ENCODE measurements around the gene SAMD3. TPM values are rescaled to one million over a fixed set of nuclear protein-coding genes. Genes with fewer than 3 reads are reported as not detected.
"Not testable (repeated sequence)": the region's sequence is repeated elsewhere in the genome, so short reads cannot be mapped to it uniquely, and the experiment has no call there.

Gene SAMD3
- total RNA-seq, 1 donor from 2014 or later: 0.30 TPM

DNA sequence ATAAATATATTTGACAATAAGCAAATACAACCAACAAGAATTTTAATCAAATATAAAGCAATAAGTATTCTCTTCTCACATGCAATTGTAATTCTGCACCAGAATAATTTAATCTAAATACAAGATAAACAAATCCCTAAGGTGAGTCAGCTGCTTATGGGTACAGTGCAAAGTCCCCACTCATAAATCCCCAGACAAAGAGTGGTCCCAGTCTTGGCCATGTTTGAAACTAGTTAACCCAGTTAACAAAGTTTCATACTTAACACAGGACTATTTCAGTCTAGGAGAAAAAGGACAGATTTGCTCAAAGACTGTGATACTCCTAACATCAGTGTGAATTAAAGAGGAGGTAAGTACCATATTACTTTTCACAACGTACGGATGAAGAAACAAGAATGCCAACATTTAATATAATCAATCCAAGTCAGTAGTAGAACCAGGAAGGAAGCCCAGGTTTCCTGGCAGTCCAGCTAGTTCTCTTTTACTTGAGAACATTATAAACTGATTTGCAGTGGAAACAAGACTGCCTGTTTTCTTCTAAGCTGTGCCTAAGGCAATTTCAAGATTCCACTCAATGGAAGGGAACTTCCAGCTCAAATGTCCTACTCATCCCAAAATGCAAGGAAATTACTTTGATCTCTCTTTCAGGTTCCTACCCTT is 10.4 kb downstream of the SAMD3 start:
- ATAC-seq (no peak), DNase-seq (ENCODE audit: low spot score) (no peak)

DNA sequence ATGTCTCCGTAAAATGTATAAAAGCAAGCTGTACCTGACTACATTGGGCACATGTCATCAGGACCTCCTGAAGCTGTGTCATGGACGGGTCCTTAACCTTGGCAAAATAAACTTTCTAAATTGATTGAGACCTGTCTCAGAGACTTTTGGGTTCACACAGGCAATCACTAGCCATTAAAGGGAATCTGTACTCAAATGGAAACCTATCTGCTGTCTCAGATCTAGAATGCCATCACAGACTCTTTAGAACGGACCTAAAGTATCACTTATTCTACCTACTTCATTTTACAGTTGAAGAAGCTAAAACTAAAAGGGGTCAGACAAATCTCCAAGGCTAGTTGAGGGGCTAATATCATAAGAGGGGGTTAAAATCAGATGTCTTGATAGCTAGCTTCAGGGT is 11.1 kb downstream of the SAMD3 start:
- DNase-seq (ENCODE audit: low spot score): no peak
- no peak for ATAC-seq

DNA sequence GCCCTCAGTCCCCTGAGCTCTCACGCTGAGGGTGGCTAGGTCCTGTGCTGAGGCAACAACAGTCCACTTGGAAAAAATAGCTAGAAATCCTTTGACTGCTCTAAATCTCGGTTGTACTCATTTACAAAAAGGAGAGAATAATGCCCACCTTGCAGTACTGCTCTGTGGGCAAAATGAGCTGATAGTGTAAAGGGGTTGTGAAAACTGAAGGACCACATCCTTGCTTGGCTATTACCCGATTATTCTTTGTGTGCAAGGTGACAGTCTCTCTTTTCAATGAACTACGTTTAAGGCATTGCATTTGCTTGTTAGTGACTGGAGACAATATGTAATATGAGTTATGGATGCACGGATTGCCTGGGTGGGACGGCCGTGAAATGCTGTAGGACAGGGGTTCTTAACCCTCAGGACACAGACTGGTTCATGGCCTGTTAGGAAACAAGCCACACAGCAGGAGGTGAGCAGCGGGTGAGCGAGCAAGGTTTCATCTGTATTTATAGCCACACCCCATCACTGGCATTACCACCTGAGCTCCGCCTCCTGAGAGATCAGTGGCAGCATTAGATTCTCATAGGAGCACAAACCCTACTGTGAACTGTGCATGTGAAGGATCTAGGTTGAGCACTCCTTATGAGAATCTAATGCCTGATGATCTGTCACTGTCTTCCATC is 14.6 kb downstream of the SAMD3 start:
- DNase-seq (ENCODE audit: low spot score): no peak
- no peak for ATAC-seq

DNA sequence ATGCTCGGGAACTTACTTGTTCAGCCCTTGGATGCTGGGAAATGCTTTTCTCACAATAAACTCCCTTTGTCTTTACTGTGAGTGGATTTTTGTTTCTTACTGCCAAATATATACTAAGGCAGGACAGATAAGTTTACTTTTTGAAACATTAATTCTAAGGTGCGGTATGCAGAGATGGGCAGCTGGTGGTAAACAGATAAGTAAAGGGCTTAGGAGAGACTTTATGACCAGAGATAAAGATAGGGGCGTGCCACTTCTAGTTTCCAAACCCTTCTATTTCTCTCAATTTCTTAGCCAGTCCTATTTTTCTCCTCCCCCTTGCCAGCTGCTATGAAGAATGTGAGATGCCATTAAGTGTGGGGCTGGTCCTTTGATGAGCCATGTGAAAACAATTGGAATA is 16.3 kb downstream of the SAMD3 start:
- DNase-seq (ENCODE audit: low spot score): no peak
- ATAC-seq: no peak

DNA sequence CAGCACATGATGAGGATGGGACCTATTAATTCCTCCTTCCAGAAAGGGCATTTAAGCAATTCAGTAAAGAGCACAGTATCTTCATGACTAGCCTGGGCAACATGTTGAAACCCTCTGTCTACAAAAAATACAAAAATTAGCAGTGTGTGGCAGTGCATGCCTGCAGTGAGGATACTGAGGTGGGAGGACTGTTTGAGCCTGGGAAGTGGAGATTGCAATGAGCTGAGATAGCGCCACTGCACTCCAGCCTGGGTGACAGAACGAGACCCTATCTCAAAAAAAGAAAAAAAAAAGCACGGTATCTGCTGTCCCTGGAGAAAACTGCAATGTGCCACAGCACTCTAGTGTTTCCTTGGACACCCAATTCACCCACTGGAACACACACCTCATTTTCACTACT is 18.4 kb downstream of the SAMD3 start:
- ATAC-seq (no peak), DNase-seq (ENCODE audit: low spot score) (no peak)

DNA sequence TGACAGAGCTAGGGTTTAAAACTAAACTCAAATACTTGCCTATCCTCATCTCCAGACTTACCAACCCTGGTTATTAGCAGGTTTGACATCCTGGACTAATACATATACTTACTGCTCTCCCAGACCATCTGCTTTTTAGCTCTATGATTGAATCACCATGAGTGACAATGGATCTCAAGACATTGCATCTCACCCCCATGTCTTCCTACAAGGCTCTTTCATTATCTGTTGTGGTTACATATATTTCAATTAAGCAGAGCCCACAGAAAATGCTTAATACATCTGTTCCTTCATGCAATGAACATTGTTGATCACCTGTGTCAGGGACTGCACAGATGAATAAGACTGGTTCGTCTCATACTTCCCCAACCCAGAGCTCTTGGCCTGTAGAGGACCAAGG is 19.4 kb downstream of the SAMD3 start:
- DNase-seq (ENCODE audit: low spot score) (no peak), ATAC-seq (no peak)

DNA sequence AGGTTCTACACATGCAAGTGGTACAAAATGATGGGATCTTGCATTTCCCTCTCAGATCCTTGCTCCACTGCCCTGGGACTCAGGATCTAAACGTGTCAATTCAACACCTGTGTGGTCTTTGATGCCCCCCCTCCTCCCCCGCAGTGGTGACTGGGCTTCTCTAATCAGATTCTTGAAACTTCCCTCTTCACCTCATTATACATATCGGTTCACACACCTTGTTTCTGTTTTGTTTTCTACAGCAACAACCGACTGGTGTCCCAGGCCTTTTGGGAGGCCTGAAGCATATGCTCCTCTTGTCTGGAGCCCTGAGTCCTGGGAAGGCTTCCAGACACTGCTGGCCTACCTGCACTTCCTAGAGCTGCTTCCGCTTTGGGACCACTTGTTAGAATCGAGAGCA is 20.0 kb downstream of the SAMD3 start:
- DNase-seq (ENCODE audit: low spot score) (no peak), ATAC-seq (no peak)

DNA sequence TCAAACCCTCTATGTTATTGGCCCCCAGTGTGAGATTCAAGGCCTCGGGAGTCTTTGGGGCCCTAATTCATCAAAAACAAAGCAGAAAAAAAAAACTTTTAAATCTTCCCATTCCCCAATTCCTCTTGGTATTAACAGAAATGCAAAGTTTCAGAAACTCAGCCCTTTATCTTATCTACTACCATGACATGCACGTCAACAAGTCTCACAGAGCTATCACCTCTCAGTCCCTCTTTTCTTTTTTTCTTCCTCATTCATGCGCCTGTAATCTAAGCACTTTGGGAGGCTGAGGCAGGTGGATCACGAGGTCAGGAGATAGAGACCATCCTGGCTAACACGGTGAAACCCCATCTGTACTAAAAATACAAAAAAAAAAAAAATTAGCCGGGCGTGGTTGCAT is 22.7 kb downstream of the SAMD3 start:
- no peak for DNase-seq (ENCODE audit: low spot score)
- no peak for ATAC-seq

DNA sequence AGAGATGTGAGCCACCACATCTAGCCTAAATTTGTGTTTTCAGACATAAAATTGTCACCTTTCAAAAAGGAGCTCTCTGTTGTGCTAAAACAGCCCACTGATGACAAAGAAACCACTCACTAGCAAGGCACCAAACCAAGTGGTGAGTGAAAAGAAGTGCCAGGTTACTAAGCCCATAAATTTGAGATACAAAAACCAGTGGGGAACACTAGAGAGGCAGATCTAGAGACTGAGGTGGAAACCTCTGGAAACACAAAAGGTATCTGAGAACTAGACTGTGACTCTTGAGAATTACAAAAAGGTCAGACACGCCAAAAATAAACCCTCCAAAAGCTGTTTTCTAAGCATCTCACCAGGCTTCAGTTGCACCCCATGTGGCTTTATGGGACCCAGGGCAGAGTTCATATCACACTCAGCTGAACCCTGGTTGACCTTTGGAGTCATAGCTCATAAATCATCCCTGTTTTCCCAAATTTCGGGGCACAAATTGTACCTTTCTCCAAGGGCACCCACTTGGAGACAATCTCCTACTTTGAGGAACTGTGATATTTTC is 24.2 kb downstream of the SAMD3 start:
- ATAC-seq: no peak
- DNase-seq (ENCODE audit: low spot score): no peak

DNA sequence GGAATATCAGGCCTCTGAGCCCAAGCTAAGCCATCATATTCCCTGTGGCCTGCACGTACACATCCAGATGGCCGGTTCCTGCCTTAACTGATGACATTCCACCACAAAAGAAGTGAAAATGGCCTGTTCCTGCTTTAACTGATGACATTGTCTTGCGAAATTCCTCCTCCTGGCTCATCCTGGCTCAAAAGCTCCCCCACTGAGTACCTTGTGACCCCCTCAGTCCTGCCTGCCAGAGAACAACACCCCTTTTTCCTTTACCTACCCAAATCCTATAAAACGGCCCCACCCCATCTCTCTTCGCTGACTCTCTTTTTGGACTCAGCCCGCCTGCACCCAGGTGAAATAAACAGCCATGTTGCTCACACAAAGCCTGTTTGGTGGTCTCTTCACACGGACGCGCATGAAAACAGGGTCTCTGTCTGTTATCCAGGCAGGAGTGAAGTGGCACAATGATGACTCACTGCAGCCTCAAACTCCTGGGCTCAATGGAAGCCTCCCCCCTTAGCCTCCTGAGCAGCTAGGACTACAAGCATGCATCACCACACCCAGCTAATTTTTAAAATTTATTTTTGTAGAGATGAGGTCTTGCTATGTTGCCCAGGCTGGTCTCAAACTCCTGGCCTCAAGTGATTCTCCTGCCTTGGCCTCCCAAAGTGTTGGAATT is 24.8 kb downstream of the SAMD3 start:
- not testable (repeated sequence) for ATAC-seq; DNase-seq (ENCODE audit: low spot score)

DNA sequence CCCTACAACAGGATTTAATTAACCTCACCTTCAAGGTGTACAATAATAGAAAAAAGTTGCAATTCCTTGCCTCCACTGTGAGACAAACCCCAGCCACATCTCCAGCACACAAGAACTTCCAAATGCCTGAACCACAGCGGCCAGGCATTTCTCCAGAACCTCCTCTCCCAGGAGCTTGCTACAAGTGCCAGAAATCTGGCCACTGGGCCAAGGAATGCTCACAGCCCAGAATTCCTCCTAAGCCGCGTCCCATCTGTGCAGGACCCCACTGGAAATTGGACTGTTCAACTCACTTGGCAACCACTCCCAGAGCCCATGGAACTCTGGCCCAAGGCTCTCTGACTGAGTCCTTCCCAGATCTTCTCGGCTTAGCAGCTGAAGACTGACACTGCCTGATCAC is 28.3 kb downstream of the SAMD3 start:
- not testable (repeated sequence) for DNase-seq (ENCODE audit: low spot score); ATAC-seq

DNA sequence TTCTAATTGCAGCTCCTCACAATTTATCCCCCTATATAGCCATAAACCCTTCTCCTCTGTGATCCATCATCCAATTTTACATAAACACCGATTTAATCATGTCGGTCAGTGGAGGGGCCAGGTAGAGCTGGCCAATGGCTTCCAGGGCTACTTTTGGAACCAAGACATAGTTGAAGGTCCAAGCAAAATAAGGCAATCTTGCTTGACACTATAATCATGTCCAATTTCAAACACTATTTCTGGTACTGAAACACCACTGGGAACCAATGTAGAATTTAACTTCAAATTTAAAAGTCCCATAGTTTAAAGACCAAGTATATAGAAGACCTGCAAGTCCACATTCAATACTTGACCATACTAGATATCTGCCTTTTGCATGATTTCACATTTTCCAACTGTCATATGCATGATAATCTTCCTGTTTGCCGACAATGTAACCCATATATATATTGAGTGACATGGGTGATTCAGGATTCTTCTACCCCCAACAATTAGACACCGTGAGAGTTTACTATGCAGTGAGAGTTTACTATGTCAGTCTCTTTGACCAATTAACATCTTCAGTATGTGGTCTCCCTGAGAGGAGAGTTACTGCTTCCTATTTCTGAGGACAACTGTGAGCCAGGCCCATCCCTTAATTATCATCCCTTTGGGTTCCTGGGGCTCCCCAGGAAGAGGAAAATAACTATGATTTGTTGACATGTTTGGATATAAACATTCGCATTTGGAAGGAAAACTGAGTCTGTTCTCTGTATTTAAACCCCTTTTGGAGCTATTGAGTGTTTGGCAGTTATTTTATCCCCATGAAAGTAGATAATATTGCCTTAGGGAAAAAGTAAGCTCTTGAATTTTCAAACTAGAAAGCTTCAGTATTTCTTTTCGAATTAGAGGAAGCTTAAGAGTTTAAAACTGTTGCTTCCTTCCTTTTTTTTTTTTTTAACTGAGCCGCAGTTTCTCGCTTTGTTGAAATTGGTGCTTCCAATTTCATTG is 31.8 kb downstream of the SAMD3 start:
- no peak for ATAC-seq
- no peak for DNase-seq (ENCODE audit: low spot score)

DNA sequence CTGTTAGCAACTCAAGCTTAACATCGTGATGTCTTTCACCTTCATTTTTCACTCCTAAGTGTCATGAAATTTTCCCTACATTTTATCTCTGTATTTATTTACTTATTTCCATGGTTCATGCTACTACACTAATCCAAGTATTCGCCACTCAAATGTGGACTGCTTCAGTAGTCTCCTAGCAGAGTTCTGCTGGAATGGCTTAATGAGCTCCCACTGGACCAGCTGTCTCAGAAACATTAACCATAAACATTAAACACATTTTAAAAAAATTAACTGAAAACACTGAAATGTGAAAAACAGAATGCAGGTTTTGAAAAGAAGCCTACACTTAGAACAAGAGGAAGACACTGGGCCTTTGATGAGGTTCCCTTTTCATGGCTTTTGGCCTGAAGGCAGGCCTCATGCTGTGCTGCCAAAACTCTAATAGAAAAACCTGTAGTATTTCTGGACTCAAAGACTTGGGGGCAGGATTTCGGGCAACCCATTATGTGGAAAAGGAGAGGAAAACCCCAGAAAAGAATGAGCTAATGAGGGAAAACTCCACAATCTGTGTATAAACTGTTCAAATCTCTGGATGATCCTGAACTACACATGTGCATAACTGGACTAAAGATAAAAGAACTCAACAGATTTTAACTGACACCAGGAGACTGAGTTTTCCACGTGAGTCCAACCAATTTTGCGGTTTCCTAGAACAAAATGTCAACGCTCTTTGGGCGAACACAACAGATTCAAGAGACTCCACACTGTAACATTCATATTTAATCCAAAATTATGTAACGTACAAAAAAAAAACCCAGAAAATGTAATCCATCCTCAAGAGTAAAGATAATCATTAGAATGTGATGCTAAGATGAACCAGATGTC is 33.0 kb downstream of the SAMD3 start:
- DNase-seq (ENCODE audit: low spot score): no peak
- ATAC-seq: no peak

DNA sequence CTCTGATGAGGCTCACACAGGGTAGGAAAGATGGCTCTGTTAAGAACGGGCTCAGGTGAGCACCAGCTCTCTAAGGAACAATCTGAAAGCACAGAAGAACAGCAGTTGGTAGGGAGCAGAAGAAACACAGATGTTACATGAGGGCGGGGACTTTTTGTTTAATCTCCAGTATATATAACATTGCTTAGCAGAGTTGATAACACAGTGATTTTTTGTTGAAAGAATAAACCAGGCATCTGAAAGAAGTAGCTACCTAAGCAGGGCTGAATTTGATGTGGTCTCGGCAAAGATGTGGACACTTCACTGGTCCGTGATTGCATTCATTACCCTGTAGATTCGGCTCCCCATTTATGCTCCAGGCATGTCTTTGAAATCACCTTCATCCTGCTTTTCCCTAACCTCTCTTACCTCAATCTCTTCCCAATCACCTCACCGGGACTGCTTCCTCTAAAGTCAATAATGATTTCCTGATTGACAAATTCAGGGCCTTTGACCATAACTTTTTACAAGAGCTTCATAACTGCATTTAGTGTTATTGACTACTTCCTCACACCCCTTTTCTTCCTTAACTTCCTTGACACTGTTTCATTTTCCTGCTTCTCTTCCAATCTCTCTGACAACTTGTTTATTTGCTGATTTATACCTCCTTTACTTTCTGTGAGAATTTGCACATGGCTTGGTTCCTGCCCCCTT is 34.4 kb downstream of the SAMD3 start:
- ATAC-seq: no peak
- DNase-seq (ENCODE audit: low spot score): no peak

DNA sequence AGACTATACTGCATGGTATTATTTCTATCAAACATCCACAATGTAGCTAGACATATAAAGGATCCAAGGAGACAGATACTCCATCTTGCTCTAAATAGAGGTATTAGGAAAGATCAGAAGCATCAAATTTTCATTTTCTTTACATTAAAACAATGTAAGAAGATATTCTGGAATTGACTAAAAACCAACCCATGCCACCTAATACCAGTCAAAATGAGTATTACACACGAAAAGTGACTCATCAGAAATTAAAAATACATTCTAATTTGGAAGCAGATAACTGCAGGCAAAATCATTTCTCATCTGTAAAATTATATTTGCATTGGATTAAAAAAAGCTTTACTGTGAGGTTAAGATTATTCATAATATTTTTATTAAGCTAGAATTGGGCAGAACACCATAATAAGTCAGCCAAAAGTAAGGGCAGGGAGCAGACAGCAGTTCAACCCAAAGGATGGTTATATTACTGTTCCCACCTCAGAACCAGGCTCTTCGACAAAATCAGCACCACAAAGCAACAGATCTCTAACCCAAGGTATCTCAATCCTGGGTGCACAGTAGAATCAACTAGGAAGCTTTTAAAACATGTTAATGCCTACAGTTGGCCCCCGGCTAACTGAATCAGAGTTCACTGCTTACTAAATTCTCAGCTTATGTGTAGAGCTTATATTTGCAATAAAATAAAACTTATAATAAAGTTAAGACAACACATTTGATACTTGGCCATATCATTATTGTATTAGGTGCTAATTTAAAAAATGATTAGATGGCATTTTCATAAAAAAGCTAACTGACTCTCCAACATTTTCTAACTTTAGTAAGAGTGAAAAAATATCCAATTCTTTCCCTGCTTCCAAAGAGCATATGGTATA is 35.2 kb downstream of the SAMD3 start:
- ATAC-seq: no peak

DNA sequence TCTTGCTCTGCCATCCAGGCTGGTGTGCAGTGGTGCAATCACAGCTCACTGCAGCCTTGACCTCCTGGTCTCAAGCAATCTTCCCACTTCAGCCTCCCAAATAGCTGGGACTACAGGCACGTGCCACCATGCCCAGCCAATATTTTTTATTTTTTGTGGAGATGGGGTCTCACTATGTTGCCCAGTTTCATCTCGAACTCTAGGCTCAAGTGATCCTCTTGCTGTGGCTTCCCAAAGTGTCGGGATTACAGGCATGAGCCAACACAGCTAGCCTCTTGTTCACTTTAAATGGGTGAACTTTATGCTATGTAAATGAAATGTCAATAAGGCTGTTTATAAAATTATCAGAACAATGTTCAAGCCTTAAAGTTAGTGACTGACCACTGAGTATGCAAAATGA is 37.1 kb downstream of the SAMD3 start:
- DNase-seq (ENCODE audit: low spot score) (no peak), ATAC-seq (no peak)

More for the DNA sequence above, 35.2 kb downstream of the SAMD3 start:
- no peak for DNase-seq (ENCODE audit: low spot score)

DNA sequence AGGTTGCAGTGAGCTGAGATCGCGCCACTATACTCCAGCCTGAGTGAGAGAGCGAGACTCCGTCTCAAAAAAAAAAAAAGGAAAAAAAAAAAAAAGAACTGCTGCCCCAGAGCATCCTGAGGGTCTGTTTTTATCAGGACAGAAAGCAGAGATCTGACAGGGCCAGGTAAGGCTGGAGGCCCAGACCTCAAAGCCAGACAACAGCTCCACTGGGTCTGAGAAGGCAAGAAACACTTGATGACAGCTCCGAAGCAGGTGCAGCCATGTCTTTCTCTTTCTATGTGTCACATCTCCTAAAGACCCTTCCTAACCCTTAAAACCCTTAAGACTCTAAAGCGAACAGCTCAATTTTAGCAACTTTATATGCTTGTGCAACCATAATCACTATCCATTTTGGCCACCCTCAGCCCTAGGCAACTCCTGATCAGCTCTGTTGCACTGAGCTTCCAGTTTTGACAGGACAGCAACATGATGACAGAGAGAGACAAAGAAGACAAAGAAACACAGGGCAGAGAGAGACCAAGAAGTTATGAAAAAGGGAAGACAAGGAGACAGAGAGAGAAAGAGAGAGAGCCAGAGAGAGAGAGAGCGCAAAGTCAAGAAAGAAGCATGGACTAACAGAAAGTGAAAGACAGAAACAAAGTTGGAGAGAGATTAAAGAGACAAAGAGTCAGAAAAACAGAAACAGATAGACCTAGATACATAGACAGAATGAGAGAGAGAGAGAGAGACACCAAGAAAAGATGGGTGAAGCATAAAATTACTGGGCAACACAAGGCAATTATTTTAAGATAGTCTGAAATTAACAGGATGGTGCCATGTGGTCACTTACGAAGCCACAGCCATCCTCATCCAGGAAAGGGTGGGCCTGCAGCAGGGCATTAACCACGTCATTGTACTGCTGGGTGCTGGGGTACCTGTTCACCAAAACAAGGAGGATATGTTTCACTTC is 39.2 kb downstream of the SAMD3 start:
- ATAC-seq (no peak), DNase-seq (ENCODE audit: low spot score) (no peak)

Data from left lobe of liver (tissue), 2 donors.